ENCODE measurements around the gene GPAT3. TPM values are rescaled to one million over a fixed set of nuclear protein-coding genes. Genes with fewer than 3 reads are reported as not detected.
"Not testable (repeated sequence)": the region's sequence is repeated elsewhere in the genome, so short reads cannot be mapped to it uniquely, and the experiment has no call there.

The GPAT3 gene
- total RNA-seq, result 10 to 100 TPM; 25.9 to 34.0 TPM

GRCh38 chr4:83535520-83536361, at the start of gene GPAT3:
GPAT3 (plus strand) TSS chr4:83536108; CDS start chr4:83536623, 515 bp downstream.
- Mint-ChIP-seq H3K9me3 (ENCODE audit: low read depth) (no peaks in the 10 kb centered on the region), H3K4me3 (peak within 1 kb of the TSS; percentile 84), H3K36me3 (peaks cover 6% of the 10 kb centered on the region), H3K4me1 (peaks cover 34% of the 10 kb centered on the region), H3K27ac (peak within 1 kb of the TSS; percentile 73), H3K27me3 (peaks cover 41% of the 10 kb centered on the region)
- peak; percentile 89 for ATAC-seq
- CTCF ChIA-PET, result interaction anchor here (1.1 to 5.1 kb wide), 6 partner anchors 12 to 108 kb away, joined by 3 to 23 read pairs (median 9); no protein-coding TSS in a partner anchor
- DNase-seq, result peak; percentile 84

DNA sequence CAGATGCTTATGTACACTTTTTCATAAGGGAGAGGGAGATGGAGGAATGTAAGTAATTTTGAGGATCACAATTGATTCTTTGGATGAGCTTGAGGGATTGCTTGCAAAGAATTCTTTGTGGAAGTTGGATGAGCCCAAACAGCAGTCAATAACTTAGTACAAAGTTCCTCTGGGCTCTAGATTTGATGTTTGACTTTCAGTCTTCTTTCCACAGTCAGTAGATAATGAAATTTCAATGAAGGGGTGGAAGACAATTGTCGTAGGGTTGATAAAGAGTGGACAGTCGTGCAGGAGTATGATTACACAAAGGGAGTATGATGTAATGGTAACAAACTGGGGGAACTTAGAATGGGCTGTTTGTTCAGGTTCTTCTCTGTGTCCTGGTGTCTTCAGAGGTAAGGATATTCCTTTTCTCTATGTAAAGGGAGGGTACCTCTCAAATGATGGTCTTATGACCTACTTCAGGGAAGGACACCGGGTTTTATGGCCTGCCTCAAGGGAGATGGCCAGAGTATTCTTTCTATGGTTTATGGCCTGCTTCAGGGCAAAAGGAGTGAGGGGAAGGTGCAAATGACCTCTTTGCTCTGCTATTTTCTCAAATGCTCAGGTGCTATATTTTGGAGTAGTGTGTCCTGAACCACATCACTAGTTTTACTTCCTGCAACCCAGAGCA, 49.3 kb upstream of the GPAT3 start:
- no peaks in the 10 kb centered on the region for H3K9me3 Mint-ChIP-seq (ENCODE audit: low read depth)
- no peak overlapping the region for H3K4me3 Mint-ChIP-seq
- DNase-seq (no peak), ATAC-seq (no peak)
- CTCF ChIA-PET, result interaction anchor here (2.9 kb wide), 1 partner anchor 23 kb away, joined by 11 read pairs; no protein-coding TSS in a partner anchor
- H3K27me3 Mint-ChIP-seq, result no peaks in the 10 kb centered on the region
- peaks cover 17% of the 10 kb centered on the region for H3K4me1 Mint-ChIP-seq
- H3K36me3 Mint-ChIP-seq, result peaks cover 3% of the 10 kb centered on the region
- H3K27ac Mint-ChIP-seq, result no peak overlapping the region

DNA sequence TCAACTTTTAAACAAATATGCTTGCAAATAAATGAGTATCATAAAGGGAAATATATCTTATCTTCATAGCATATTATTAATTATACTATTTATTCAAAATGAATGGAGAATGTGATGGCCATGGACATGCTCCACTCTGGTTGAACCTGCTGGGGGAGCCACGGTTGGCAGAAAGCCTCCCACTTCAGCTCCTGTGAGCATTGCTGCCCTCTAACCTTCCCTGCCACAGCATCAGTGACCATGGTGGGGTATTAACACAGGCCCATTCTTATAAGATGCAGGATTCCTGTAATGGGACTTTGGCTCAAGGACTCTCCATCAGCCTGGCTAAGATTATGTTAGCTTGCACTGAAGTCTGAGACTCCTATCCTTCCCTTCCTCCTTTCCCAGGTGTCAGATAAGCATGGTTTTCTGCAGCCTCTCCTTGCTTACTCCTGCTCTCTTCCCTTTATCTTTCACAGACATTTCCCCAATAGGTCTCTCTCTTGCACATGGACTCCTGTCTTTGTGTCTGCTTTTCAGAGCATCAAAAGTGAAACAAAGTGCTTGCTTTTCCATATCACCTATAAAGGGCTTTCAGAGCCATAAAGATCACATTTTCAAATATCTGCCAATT, 46.1 kb upstream of the GPAT3 start:
- Mint-ChIP-seq H3K4me3 (no peak overlapping the region), H3K27ac (no peak overlapping the region), H3K4me1 (peaks cover 9% of the 10 kb centered on the region), H3K27me3 (no peaks in the 10 kb centered on the region), H3K9me3 (ENCODE audit: low read depth) (no peaks in the 10 kb centered on the region), H3K36me3 (no peaks in the 10 kb centered on the region)
- no peak for DNase-seq
- CTCF ChIA-PET, result interaction anchor here (0.7 to 1.7 kb wide), 5 partner anchors 9 to 150 kb away, joined by 3 to 7 read pairs (median 4); no protein-coding TSS in a partner anchor
- ATAC-seq, result no peak

DNA sequence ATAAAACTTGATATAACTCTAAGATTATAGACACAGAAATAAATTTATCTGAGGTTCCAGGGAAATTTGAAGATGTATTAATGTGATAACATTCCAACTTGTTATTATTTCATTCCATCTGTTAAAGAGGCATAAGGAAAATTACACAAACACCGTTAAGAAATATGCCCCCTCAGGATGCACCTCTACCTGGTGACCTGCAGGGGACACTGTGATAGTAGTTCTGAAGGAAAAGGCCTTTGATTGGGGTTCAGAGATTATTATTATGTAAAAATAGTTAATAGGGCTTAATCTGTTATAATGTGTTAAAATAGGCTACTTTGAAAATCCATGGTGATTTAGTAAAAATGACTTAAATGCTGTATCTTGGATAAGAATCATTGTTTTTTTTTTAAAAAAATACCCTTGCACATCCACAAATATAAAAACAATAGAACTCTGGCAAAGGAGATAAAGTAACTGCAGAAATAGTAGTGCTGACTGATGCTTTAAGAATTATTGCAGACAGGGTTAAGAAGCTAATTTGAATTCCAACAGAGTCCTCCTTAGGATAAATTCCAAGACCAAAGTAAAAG, 44.9 kb upstream of the GPAT3 start:
- H3K36me3 Mint-ChIP-seq, result no peaks in the 10 kb centered on the region
- ATAC-seq, result peak; percentile 58
- H3K27me3 Mint-ChIP-seq, result no peaks in the 10 kb centered on the region
- no peaks in the 10 kb centered on the region for H3K9me3 Mint-ChIP-seq (ENCODE audit: low read depth)
- CTCF ChIA-PET, result interaction anchor here (0.6 to 2.3 kb wide), 8 partner anchors 8 to 153 kb away, joined by 3 to 7 read pairs (median 4); no protein-coding TSS in a partner anchor
- DNase-seq, result no peak
- peaks cover 4% of the 10 kb centered on the region for H3K4me1 Mint-ChIP-seq
- no peak overlapping the region for H3K27ac Mint-ChIP-seq
- no peak overlapping the region for H3K4me3 Mint-ChIP-seq

GRCh38 chr4:83496085-83496917, 39.6 kb upstream of the GPAT3 start:
- ATAC-seq, DNase-seq: not testable (repeated sequence)
- CTCF ChIA-PET, result interaction anchor here (1.2 to 2.0 kb wide), 3 partner anchors 13 to 148 kb away, joined by 3 to 7 read pairs (median 4); no protein-coding TSS in a partner anchor

GRCh38 chr4:83498187-83498586, 37.7 kb upstream of the GPAT3 start:
- Mint-ChIP-seq H3K4me1 (no peaks in the 10 kb centered on the region), H3K4me3 (no peak overlapping the region), H3K36me3 (no peaks in the 10 kb centered on the region), H3K9me3 (ENCODE audit: low read depth) (no peaks in the 10 kb centered on the region), H3K27ac (peak overlapping the region; percentile 16), H3K27me3 (no peaks in the 10 kb centered on the region)
- DNase-seq, result no peak
- CTCF ChIA-PET, result interaction anchor here (2.0 to 2.5 kb wide), 2 partner anchors 8 to 11 kb away, joined by 7 read pairs; no protein-coding TSS in a partner anchor
- ATAC-seq, result no peak

More at GRCh38 chr4:83496085-83496917, 39.6 kb upstream of the GPAT3 start:
- H3K9me3 Mint-ChIP-seq (ENCODE audit: low read depth); H3K27me3 Mint-ChIP-seq; H3K36me3 Mint-ChIP-seq; H3K4me1 Mint-ChIP-seq; H3K4me3 Mint-ChIP-seq; H3K27ac Mint-ChIP-seq: not testable (repeated sequence)

DNA sequence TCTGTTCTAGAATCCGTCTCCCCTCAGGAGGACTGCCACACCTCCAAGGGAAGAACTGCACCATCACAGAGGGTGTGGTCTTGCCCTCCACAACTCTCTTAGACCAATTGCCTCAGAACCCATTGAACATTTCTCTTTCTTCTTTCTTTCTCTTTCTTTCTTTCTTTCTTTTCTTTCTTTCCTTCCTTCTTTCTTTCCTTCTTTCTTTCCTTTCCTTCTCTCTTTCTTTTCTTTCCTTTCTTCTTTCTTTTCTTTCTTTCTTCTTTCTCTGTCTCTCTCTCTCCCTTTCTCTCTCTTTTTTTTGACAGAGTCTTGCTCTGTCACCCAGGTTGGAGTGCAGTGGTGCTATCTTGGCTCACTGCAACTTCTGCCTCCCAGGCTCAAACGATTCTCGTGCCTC, 34.2 kb upstream of the GPAT3 start:
- H3K4me3 Mint-ChIP-seq; H3K9me3 Mint-ChIP-seq (ENCODE audit: low read depth); DNase-seq; H3K36me3 Mint-ChIP-seq; H3K27ac Mint-ChIP-seq; H3K27me3 Mint-ChIP-seq; ATAC-seq: not testable (repeated sequence)
- CTCF ChIA-PET, result interaction anchor here (1.7 kb wide), 1 partner anchor 141 kb away, joined by 4 read pairs; no protein-coding TSS in a partner anchor
- peaks cover 11% of the 10 kb centered on the region for H3K4me1 Mint-ChIP-seq

DNA sequence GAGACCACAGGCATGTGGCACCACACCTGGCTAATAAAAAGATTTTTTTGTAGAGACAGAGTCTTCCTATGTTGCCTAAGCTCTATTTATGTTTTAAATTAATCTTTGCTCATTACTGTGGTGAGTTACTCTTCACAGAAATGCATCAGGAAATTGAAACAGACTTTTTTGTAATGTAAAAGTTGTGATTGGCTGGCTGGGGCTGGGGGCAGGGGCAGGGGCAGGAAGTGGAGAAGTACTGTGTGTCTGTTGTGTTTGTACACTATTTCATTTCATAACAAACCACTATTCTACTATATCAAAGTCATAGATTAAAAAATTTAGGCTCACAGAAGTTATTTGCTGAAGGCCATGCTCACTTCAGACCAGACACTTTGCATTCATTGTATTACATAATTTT, 31.9 kb upstream of the GPAT3 start:
- H3K27ac Mint-ChIP-seq, result peak overlapping the region; percentile 6
- ATAC-seq (no peak), DNase-seq (peak; percentile 48)
- H3K27me3 Mint-ChIP-seq, result no peaks in the 10 kb centered on the region
- no peak overlapping the region for H3K4me3 Mint-ChIP-seq
- CTCF ChIA-PET, result no interaction called here
- no peaks in the 10 kb centered on the region for H3K36me3 Mint-ChIP-seq
- H3K4me1 Mint-ChIP-seq, result peaks cover 11% of the 10 kb centered on the region
- no peaks in the 10 kb centered on the region for H3K9me3 Mint-ChIP-seq (ENCODE audit: low read depth)

DNA sequence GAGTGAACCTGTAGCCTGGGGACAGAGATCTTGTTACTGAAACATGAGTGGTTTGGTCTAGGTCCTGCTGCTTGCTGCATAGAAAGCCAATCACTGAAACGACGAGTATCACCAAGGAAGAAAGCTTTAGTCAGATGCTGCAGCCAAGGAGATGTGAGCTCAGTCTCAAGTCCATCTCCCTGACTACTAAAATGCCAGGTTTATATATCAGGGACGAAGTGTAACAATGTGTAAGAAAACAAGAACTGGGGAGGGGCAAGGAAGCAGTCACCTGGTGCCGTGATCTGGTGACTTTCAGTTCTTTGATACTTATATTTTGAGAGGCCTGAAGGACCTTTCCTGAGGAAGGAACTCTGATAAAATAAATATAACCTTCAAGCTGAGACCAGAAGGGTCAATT, 31.4 kb upstream of the GPAT3 start:
- CTCF ChIA-PET, result interaction anchor here (0.7 kb wide), 1 partner anchor 151 kb away, joined by 3 read pairs; no protein-coding TSS in a partner anchor
- H3K4me1 Mint-ChIP-seq, result peaks cover 12% of the 10 kb centered on the region
- no peak overlapping the region for H3K27ac Mint-ChIP-seq
- H3K9me3 Mint-ChIP-seq (ENCODE audit: low read depth), result no peaks in the 10 kb centered on the region
- no peak overlapping the region for H3K4me3 Mint-ChIP-seq
- no peaks in the 10 kb centered on the region for H3K36me3 Mint-ChIP-seq
- H3K27me3 Mint-ChIP-seq, result no peaks in the 10 kb centered on the region
- ATAC-seq, result no peak
- DNase-seq, result no peak

- CTCF ChIA-PET, result interaction anchor here (0.7 kb wide), 1 partner anchor 151 kb away, joined by 3 read pairs; no protein-coding TSS in a partner anchor
- Mint-ChIP-seq H3K27ac (no peak overlapping the region), H3K27me3 (no peaks in the 10 kb centered on the region), H3K4me3 (no peak overlapping the region), H3K36me3 (no peaks in the 10 kb centered on the region), H3K9me3 (ENCODE audit: low read depth) (no peaks in the 10 kb centered on the region), H3K4me1 (peaks cover 12% of the 10 kb centered on the region)
- DNase-seq (no peak), ATAC-seq (no peak)
Measured at GRCh38 chr4:83504996-83505395, 30.9 kb upstream of the GPAT3 start.

DNA sequence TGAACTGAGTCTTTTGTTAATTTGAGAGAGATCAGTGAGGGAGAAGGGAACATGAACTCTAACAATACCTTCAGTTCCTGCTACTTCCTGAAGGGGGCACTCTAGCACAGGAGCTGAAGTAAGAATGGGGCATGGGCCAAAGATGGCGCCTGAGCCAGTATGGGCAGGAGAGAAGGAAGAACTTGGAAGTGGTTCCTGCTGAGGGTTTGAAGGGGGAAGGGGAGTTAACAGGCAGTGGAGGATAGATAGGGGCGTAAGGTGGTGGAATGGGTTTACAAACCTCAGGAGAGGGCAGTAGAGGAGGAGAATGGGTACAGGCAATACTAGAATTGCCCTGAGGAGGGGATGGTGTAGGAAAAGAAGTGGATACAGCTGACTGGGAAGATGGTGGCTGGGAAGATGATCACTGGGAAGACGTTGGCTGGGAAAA, 26.7 kb upstream of the GPAT3 start:
- H3K36me3 Mint-ChIP-seq; H3K27ac Mint-ChIP-seq; H3K4me3 Mint-ChIP-seq; H3K27me3 Mint-ChIP-seq; H3K9me3 Mint-ChIP-seq (ENCODE audit: low read depth); ATAC-seq: not testable (repeated sequence)
- H3K4me1 Mint-ChIP-seq, result peaks cover 12% of the 10 kb centered on the region
- DNase-seq, result peak; percentile 76
- CTCF ChIA-PET, result interaction anchor here (0.9 to 4.5 kb wide), 17 partner anchors 9 to 147 kb away, joined by 3 to 84 read pairs (median 5); partner anchors contain the start of genes ABRAXAS1 and GPAT3

DNA sequence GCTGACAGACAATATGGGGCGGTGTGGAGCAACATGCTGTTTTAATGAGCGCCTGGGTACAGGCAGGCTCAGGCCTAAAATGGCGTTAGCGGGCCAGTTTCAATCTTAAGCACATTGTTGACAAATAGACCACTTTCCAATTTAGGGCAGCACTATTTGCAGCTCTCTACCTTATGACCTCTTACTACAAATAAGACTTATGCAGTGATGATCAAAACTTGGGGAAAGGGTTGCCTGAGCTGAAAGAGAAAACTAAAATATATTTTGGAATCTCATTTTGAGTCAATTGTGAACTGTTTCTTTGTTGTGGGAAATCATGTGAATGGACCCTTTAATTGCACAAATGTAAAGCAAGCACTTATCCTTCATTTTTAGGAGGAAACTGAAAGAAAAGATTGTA, 25.5 kb upstream of the GPAT3 start:
- Mint-ChIP-seq H3K4me3 (no peak overlapping the region), H3K27ac (no peak overlapping the region), H3K36me3 (no peaks in the 10 kb centered on the region), H3K4me1 (peaks cover 8% of the 10 kb centered on the region), H3K27me3 (no peaks in the 10 kb centered on the region), H3K9me3 (ENCODE audit: low read depth) (no peaks in the 10 kb centered on the region)
- CTCF ChIA-PET, result interaction anchor here (1.1 to 4.5 kb wide), 8 partner anchors 8 to 133 kb away, joined by 3 to 84 read pairs (median 8); partner anchors contain the start of gene GPAT3
- DNase-seq (no peak), ATAC-seq (peak; percentile 20)
